A673 (cell line): ENCODE data around the gene NEK5.
"Not testable (repeated sequence)": the region's sequence is repeated elsewhere in the genome, so short reads cannot be mapped to it uniquely, and the experiment has no call there.

Source experiments
- EZH2 ChIP-seq: fragments of 200-600 bp; sonication (generic); IDR thresholded peaks from 2 replicates; pipeline ENCODE4 v1.6.1; 2017; ENCODE audit warnings: borderline replicate concordance, low read depth, mild to moderate bottlenecking, mixed read lengths, antibody characterized with exemption, low read length; ENCODE audit not compliant: poor library complexity, severe bottlenecking
- TF ChIP-seq, protein P1 (sequence below): fragments of 300-800, 200-600 bp; sonication (generic); conservative IDR thresholded peaks from 2 replicates; pipeline ENCODE4 v1.5.1; 2017; ENCODE audit warnings: low read depth, mild to moderate bottlenecking, antibody characterized with exemption, low read length, moderate library complexity, mixed read lengths

DNA sequence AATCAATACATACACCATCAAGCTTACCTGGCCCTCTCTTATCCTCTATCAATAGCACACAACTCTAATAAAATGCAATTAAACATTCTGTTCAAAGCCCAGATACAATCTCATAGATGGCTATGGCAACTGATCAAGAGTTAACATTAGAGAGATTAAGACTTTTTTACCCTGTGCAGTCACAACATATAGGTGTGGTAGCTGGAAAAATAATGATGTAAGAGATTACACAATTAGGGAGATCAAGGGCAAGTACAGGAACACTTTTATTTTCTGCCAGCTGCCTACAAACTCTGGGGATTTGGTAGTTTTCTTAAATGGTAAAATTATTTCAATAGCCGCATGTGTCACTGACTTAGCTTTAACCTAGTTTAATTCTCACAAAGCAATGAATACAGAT, 42.8 kb upstream of the NEK5 start:
- TF ChIP-seq, protein P1, sequence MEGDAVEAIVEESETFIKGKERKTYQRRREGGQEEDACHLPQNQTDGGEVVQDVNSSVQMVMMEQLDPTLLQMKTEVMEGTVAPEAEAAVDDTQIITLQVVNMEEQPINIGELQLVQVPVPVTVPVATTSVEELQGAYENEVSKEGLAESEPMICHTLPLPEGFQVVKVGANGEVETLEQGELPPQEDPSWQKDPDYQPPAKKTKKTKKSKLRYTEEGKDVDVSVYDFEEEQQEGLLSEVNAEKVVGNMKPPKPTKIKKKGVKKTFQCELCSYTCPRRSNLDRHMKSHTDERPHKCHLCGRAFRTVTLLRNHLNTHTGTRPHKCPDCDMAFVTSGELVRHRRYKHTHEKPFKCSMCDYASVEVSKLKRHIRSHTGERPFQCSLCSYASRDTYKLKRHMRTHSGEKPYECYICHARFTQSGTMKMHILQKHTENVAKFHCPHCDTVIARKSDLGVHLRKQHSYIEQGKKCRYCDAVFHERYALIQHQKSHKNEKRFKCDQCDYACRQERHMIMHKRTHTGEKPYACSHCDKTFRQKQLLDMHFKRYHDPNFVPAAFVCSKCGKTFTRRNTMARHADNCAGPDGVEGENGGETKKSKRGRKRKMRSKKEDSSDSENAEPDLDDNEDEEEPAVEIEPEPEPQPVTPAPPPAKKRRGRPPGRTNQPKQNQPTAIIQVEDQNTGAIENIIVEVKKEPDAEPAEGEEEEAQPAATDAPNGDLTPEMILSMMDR, result not testable (repeated sequence)
- TF ChIP-seq EZH2, result not testable (repeated sequence)
